SK-N-DZ (cell line): ENCODE measurements around the gene SRPRB.
"Not testable (repeated sequence)": the region's sequence is repeated elsewhere in the genome, so short reads cannot be mapped to it uniquely, and the experiment has no call there.

Experiments
- DNase-seq: peaks from one replicate; pipeline ENCODE4 v3.0.0-alpha.2; 2015; ENCODE audit warnings: low spot score

SRPRB gene

DNA sequence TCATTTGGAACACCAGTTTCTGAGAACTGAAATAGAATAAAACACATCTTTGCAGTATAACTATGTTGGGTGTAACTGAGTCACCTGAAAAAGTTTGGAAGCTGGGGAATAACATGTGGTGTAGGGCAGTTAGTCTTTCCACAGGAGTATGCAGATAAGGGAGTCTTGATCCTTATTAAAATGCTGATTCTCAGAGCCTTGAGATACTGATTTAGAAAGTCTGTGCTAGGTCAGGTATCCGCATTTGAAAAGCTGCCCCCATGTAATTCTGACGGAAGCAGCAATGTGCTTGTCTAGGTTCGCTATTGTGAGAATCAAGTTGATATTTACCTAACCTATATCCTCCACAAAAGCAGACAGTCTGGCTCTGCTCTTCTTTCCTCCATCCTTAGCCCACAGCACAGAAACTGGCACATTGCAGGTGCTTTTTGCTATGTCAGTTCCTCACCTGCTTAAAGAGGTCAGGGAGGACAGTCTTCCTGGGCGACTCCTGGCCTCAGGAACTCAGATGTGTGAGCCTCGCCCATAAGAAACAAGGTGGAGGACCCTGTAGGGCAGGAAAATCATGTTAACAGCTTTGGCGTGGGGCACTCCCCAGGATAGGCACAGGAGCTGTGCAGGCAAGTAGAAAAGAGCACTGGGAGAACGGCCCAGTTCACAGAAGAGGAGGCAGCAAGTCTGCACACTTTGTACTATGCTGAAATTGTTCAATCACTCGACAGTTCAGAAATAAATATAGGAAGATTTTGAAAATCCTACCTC is 27.6 kb upstream of the SRPRB start:
- DNase-seq = no peak

DNA sequence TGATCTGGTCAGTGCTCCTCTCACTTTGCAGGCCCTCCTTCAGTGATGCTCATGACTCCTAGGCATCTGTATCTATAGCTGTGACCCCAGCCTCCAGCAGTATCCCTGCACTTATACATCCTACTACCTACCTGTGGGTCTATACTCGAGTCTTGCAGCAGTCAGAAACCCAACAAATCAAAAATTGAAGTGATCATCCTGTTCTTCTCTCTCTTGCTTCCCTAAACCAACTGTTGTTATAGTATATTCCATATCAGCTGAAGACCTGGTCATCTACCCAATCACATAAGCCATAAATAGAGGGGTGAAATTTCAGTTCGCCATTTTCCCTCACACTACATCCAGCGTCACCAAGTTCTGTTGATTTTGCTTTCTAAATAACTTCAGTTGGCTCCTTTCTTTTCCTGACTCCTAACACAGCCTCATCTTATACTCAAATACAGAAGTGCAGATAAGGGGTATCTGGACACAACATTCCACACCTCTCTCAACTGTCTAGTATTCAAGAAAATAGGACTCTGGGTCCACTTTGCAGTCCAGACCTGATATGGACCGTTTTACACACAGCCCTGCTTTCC is 25.9 kb upstream of the SRPRB start:
- DNase-seq = no peak

GRCh38 chr3:133780756-133781155 is 24.9 kb upstream of the SRPRB start:
- DNase-seq = not testable (repeated sequence)

GRCh38 chr3:133781570-133781969 is 24.0 kb upstream of the SRPRB start:
- DNase-seq = no peak

DNA sequence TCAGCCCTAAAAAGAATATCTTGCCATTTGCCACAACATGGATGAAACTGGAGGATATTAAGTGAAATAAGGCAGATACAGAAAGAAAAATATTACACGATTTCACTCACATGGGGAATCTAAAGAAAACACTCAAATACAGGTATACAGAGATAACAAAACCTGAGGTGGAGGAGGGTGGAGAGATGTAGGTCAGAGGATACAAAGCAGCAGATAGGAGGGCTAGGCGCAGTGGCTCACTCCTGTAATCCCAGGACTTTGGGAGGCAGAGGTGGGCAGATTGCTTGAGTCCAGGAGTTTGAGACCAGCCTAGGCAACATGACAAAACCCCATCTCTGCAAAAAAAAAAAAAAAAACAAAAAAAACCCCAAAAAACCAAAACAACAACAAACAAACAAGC is 23.2 kb upstream of the SRPRB start:
- DNase-seq = no peak

- no peak for DNase-seq
Measured at GRCh38 chr3:133783762-133784161, 21.9 kb upstream of the SRPRB start.

GRCh38 chr3:133788024-133788423 is 17.6 kb upstream of the SRPRB start:
- no peak for DNase-seq

- peak; percentile 9 for DNase-seq
Measured at GRCh38 chr3:133792171-133792763, 13.3 kb upstream of the SRPRB start.

DNA sequence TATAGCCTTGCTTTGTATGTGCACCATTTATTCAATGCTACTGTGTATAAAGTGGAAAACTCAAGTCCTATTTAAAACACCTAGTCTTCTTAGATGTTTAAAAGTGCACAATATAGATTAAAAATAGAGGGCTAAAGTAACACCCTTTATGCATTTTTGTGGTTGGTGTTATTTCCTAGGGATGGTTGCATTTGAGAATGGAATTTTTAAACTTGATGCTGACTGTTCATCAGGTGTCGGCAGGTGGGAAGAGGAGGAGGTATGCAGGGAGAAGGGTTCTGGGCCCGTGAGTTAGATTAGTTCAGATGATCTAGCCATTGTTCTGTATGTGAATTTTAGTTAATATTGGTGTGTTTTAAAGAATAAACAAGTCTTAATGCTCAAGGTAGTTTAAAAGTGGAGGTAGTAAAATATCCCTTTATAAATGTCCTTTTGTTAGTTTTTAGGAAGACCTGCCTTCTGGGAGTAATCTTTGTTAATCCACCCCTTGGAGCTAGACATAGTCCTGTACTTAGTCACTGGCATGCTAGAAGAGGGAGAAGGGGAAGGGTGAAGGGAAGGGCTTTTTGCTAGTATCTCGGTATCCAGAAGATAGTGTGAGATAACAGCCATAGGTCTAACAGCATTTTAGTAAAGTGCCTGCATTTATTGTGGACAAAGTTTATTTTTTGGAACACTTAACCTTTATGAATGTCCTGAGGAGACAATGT is 8.1 kb upstream of the SRPRB start:
- DNase-seq = no peak

GRCh38 chr3:133799794-133800585 is 5.6 kb upstream of the SRPRB start:
- DNase-seq = no peak

DNA sequence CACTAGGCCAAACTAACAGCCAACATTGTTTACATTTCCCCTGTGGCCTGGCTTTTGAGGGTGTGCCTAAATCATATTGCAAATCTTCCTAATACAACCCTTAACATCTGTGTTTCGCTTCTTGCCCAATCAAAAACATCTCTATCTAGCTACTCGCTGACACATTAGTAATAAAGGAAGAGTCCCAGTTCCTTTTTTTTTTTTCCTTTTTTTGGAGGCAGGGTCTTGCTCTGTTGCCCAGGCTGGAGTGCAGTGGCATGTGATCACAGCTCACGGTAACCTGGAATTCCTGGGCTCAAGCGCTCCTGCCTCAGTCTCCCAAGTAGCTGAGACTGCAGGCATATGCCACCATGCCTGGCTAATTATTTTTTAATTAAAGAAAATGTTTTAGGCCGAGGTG is 2.1 kb upstream of the SRPRB start:
- no peak for DNase-seq

DNA sequence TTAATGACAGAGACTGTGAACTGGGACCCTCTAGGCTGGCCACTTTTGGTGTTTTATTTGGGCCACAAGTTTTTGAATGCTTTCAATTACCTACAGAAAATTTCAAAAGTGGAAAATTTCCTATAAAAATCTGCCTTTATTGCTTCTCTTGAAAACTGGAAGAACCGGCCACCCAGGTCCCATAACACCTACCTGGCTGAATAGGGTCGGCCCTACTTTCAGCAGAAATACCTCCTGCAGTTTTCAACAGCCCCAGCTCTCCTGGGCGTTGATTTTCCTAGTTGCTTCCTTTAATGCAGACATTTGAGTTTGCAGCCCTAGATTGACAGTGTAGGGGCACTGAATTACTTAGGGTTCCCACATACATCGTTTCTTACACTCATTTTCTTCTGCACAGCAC is 719 bp upstream of the SRPRB start:
- no peak for DNase-seq

- DNase-seq = no peak
Measured at GRCh38 chr3:133805384-133805701, 272 bp upstream of the SRPRB start.

DNA sequence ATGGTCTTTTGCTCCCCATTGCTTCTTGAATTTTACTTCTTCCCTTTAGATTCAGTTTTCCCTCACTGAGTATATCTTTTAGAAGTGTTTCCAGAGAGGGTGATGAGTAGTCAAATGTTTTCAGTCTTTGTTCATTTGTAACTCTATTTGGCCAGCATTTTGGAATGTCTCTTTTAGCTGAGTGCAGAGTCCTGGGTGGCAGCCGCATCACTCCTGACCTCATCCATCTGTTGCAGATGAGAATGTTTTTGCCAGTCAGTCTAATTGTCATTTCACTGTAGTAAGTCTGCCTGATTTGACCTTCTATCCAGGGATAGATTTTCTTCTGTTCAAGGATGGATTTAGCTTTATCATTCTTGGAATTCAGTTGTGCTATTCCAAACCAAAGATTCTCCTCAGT is 7.3 kb downstream of the SRPRB start:
- no peak for DNase-seq

- no peak for DNase-seq
Measured at GRCh38 chr3:133815386-133815785, 9.8 kb downstream of the SRPRB start.

DNA sequence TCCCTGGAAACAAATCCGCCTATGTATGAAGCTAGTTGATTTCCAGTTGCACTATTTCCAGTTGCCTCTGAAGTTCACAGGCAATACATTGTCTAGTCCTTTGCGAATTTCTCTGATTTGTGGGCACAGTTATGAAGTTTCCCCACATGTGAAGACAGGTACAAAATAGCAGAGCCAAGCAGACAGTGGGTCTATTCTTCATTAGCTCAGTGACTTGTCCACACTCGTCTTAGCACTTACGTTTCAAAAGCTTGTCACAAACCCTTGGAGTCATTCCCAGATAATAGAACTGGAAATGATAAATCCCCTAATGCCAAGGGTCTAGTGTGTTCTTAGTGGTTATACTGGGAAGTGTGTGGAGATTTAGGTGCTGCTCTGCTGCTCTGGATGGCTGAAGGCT is 14.5 kb downstream of the SRPRB start:
- no peak for DNase-seq

DNA sequence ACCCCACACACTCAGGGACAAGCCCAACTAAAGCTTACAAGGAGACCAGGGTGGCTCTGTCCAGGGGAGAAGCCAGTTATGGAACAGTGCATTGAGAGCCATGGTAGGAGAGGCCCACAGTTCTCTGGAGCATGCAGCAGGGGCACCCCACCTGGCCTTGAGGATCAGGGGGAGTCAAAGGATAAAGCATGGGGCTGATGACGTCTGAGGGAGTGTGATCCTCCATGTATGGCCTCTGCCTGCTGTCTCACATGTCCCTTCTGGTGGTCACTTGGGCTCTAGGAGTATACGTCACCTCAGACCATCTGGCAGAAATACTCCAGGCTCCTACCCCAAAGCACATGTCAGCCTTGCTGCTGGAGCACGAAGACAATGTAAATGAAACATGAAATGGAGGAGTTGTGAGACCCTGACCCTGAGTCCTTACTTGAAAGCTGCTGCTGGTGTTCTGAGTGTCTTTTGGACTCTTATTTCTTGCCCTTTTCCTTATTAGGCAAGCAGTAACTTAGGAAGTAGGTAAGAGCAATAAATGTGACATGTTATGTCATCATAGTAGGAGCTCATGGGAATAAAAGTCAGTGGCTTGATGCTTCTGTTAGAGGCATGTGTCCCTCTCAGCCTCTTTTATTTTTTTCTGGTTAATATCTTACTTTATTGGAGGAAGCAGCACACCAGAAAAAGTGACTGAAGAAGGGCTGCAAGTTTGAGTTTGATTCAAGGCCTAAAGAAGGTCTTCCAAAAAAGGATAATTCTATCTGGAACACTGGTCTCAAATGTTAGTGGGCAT is 15.5 kb downstream of the SRPRB start:
- DNase-seq = no peak

- peak; percentile 16 for DNase-seq
Measured at GRCh38 chr3:133821767-133822638, 16.4 kb downstream of the SRPRB start.

- no peak for DNase-seq
Measured at GRCh38 chr3:133824961-133825485, 19.4 kb downstream of the SRPRB start.
